GM13977 (cell line): Measurements from ENCODE around the gene ZBTB32.
A peak's percentile ranks its signal among the peaks of the same experiment; 100 is the strongest.
"Not testable (repeated sequence)": the region's sequence is repeated elsewhere in the genome, so short reads cannot be mapped to it uniquely, and the experiment has no call there.

Experiments used
- DNase-seq: peaks from one replicate; pipeline ENCODE4 v3.0.0; 2012; ENCODE audit warnings: low spot score
- CTCF ChIP-seq: IDR thresholded peaks from 2 replicates; pipeline ENCODE4 v1.5.1; 2012; ENCODE audit warnings: mild to moderate bottlenecking, control low read depth; ENCODE audit not compliant: insufficient read depth; ENCODE audit errors: extremely low read depth, missing control alignments
- in situ Hi-C: fragments of 300-500 bp; cut with MboI; formaldehyde crosslinking; loops from one replicate; pipeline ENCODE4 v1.12.0; 2022; ENCODE audit warnings: low sequenced_read_pairs, low pct_unique_long_range_greater_than_20kb, mixed read lengths, inconsistent platforms; ENCODE audit not compliant: unreplicated experiment

Gene ZBTB32

GRCh38 chr19:35673121-35673804, 31.1 kb upstream of the ZBTB32 start:
- in situ Hi-C loops: no loop called here
- peak; percentile 78 for DNase-seq
- TF ChIP-seq CTCF: no peak

DNA sequence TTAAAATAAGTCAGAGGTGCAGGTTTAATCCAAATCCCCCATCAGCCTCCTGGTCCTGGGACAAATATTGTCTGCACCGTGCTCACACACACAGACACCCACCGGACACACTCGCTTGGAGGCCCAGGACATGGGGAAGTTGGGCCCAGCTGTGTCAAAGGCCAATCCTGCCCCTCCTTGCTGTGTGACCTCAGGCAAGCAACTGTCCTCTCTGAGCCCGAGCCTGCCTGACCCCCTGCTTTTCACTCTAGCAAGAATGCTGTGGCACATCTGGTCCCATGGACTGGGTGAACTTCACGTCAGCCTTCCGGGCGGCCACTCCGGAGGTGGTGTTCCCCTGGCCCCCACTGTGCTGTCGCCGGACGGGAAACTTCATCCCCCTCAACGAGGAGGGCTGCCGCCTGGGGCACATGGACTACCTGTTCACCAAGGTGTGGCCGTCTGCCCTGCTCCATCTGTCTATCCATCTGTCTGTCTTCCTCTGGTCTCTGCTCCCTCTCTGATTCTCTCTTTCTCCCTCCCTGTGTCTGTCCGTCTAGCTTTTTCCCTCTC, 28.7 kb upstream of the ZBTB32 start:
- no peak for TF ChIP-seq CTCF
- in situ Hi-C loops: no loop called here

GRCh38 chr19:35689836-35690235, 14.5 kb upstream of the ZBTB32 start:
- in situ Hi-C loops: no loop called here
- DNase-seq: no peak
- TF ChIP-seq CTCF: no peak

More for the DNA sequence above, 28.7 kb upstream of the ZBTB32 start:
- DNase-seq: no peak

DNA sequence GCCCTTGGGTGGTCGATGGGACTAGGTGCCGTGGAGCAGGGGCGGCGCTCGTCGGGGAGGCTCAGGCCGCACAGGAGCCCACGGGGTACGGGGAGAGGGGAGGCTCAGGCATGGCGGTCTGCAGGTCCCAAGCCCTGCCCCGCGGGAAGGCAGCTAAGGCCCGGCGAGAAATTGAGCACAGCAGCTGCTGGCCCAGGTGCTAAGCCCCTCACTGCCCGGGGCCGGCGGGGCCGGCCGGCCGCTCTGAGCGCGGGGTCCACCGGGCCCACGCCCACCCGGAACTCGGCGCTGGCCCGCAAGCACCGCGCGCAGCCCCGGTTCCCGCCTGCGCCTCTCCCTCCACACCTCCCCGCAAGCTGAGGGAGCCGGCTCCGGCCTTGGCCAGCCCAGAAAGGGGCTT, 13.3 kb upstream of the ZBTB32 start:
- DNase-seq, in situ Hi-C loops: not testable (repeated sequence)

GRCh38 chr19:35692010-35692409, 12.3 kb upstream of the ZBTB32 start:
- no peak for DNase-seq
- in situ Hi-C loops: no loop called here
- no peak for TF ChIP-seq CTCF

DNA sequence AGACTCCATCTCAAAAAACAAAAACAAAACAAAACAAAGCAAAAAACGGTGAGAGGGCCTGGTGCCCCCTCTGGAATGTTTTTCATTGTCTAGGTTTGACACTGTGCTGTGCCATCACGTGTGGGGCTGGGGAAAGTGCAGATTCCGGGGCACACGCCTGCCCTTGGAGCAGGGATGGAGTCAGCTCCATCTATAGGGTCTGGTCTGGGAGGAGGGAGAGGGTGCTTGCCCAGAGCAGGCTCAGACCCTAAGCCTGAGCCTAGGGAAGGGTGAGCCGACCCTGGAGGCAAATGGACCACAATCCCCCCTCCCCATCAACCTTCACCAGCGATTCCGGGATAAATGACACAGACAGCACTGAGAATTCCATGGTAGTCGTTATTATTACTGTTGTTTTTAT, 10.9 kb upstream of the ZBTB32 start:
- DNase-seq: no peak
- TF ChIP-seq CTCF: peak; percentile 14
- in situ Hi-C loops: no loop called here

GRCh38 chr19:35693835-35694599, 10.3 kb upstream of the ZBTB32 start:
- in situ Hi-C loops: no loop called here
- DNase-seq: peak; percentile 88
- peak; percentile 100 for TF ChIP-seq CTCF
